GM12872 (cell line): Measurements from ENCODE around the gene MON2.

ENCODE experiments used
- TF ChIP-seq, protein P1 (sequence below): IDR thresholded peaks from 3 replicates; pipeline ENCODE4 v1.5.1; 2011; ENCODE audit warnings: low read depth, mild to moderate bottlenecking, low read length, moderate library complexity; ENCODE audit not compliant: insufficient read depth

The MON2 gene

DNA sequence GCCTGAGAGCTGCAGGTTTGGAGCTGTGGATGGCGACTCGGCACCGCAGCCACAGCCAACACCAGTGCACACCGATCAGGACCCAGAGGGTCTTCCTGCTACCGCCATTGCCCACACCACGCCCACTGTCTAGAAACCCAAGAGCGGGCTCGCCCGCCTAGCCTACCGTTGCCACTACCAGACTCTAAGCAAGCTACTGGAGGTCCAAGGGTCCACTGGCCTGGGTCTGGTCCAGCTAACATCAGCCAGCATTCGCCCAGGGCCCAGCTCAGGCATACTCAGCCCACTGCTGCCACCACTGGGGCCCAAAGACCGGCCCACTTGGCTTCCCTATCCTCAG, 30.5 kb upstream of the MON2 start:
- TF ChIP-seq, protein P1, sequence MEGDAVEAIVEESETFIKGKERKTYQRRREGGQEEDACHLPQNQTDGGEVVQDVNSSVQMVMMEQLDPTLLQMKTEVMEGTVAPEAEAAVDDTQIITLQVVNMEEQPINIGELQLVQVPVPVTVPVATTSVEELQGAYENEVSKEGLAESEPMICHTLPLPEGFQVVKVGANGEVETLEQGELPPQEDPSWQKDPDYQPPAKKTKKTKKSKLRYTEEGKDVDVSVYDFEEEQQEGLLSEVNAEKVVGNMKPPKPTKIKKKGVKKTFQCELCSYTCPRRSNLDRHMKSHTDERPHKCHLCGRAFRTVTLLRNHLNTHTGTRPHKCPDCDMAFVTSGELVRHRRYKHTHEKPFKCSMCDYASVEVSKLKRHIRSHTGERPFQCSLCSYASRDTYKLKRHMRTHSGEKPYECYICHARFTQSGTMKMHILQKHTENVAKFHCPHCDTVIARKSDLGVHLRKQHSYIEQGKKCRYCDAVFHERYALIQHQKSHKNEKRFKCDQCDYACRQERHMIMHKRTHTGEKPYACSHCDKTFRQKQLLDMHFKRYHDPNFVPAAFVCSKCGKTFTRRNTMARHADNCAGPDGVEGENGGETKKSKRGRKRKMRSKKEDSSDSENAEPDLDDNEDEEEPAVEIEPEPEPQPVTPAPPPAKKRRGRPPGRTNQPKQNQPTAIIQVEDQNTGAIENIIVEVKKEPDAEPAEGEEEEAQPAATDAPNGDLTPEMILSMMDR = no peak

DNA sequence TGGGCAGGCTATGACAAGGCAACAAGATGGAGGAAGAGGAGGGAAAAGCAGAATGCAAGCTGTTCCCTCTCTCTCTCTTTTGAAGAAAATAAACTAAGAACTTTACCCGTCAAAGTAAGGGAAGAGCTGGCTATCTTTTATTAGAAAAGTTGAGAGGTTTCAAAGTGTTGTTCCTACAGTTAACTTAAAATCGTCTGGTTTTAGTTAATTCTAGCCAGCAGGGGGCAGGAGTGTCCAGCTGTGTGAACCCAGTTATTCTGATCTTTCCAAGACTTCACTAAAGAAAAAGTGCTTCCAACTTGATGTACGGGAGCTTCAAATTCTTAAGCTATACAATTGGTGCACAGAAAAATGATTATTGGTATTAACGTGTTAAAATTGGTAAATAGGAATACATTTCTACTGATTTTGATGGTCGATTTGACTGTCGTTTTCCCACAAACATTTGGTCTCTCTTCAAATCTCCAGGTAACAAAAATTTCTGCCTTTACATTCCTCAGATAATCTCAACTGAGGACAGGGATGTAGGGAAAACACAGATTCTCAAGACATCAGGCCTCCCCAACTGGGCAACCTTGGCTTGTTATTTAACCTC, 28.4 kb upstream of the MON2 start:
- TF ChIP-seq, protein P1 = peak; percentile 62

DNA sequence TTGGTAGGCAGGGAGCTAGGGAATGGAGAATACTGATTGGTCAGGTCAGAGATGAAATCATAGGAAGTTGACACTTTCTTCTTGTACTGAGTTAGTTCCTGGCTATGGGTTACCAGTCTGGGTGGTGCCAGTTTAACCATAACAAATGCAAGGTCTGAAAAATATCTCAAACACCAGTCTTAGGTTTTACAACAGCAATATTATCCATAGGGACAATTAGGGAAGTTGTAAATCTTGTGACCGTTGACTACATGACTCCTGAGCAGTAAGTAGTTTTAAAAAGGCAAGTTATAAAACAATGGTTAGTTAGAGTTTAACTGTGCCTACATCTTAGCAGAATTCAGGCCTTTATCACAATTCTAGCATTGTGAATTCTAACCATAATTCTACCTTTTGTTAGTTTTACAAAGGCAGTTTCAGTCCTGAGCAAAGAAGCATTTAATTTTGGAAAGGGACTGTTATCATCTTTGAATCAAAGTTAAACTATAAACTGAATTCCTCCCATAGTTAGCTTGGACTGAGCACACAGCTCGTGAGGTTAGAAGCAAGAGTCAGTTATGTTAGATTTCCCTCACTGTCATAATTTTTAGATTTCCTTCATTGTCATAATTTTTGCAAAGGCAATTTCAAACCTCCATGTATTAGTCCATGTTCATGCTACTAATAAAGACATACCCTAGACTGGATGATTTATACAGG, 19.7 kb upstream of the MON2 start:
- TF ChIP-seq, protein P1 = no peak

DNA sequence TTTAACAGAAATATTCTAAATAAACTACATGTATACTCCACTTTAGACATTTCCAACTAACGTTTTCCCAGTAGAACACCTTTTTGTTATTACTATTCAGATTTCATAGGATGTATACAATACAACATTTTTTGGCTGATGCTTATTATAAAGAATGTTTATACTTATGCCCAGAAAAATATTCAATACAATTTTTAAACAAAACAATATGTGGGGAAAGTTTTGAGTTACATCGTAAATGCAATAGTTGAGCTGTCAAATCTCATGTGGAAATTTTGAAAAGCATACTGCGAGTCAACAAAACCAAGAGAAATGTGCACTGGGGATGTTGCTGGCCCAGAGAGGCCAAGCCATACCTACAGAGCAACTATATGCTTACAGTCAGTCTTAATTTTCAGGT, 18.2 kb upstream of the MON2 start:
- TF ChIP-seq, protein P1 = no peak

DNA sequence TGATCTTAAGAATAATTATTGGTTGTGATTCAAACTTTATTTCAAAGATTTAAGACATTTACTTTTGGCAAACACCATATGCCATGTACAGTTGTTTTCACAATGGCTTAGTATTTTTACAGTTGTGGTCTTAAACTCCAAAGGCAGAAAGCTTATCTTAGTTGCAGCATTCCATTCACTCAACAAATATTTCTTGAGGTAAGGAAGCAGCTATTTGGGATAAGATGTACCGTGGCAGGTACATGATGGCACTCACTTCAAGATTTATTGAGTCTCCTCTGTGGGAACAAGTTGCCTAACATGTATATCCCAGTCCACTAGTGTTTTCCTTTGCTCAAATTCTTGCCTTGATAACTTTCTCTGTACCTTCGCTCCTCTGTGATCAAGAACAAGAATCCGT, 8.0 kb upstream of the MON2 start:
- TF ChIP-seq, protein P1 = no peak

DNA sequence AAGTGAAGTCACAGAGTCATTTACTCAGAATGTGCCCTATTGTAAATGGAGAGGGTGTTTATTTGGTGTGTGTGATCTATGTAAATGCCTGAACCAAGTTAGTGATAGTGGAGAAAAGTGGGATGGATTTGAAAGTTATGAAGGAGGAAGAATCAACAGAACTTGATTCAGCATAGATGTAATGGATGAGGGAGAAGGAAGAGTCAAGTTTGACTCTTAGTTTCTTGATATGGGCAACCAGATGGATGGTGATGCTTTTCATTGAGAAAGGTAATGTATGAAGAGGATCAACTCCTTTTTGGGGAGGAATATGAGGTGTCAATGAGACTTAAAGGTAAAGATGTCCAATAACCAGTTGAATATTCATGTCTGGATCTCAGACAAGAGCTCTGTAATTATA, 6.7 kb upstream of the MON2 start:
- TF ChIP-seq, protein P1 = no peak

DNA sequence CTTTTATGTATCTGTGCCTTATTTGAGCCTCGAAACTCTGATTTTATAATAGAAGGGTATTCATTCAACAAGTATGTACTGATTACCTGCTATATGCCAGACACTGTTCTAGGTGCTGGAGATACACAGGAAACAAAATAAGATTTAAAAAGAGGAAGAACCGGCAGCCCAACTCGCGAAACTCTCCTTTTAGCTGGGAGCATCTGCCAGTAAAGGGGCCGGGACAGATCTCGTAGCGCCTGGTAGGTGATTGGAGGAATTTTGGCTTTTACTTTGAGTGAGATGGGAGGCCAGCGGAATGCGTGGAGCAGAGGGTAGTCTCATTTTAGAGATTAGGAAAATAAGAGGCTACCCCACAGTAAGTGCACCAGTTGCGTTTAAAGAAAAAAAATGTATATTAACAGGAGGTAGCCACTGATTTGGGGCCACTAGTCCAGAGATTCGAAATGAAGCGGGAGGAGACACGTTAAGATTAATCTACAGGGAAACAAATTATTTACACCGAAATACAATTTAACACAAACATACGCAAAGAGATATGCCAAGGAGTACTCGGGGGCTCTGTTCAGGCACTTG, 520 bp upstream of the MON2 start:
- TF ChIP-seq, protein P1 = no peak
